GM12892 (cell line): ENCODE measurements around the gene ERAP2.

Source experiments
- DNase-seq: peaks from one replicate; pipeline ENCODE4 v3.0.0; 2011; ENCODE audit not compliant: insufficient read length
- FAIRE-seq: peaks from 2 replicates; lab custom pipeline; 2011; peaks lifted over from hg19 to GRCh38; lab: Jason Lieb, UNC
- POLR2A ChIP-seq: IDR thresholded peaks from 2 replicates; pipeline ENCODE4 v1.6.1; 2011; ENCODE audit warnings: low read depth, low read length, control low read depth
- POLR2AphosphoS5 ChIP-seq: IDR thresholded peaks from 2 replicates; pipeline ENCODE4 v1.6.1; 2011; ENCODE audit warnings: low read depth, low read length, control low read depth
- TAF1 ChIP-seq: IDR thresholded peaks from 2 replicates; pipeline ENCODE4 v1.6.1; 2011; ENCODE audit warnings: low read depth, mild to moderate bottlenecking, control low read depth, low read length, borderline replicate concordance

Gene ERAP2

GRCh38 chr5:96844481-96844990 is 31.8 kb upstream of the ERAP2 start:
- DNase-seq (no peak), FAIRE-seq (peak; percentile 36)
- TF ChIP-seq POLR2A = no peak

- FAIRE-seq = no peak
- no peak for TF ChIP-seq TAF1
- TF ChIP-seq POLR2AphosphoS5 = no peak
- no peak for TF ChIP-seq POLR2A
- no peak for DNase-seq
These were observed 24.8 kb upstream of the ERAP2 start for GRCh38 chr5:96851312-96852062.

- TF ChIP-seq POLR2A (no peak), TAF1 (no peak), POLR2AphosphoS5 (no peak)
- DNase-seq (no peak), FAIRE-seq (no peak)
These were observed 23.5 kb upstream of the ERAP2 start for GRCh38 chr5:96852759-96853158.

- FAIRE-seq (no peak), DNase-seq (no peak)
- TF ChIP-seq POLR2AphosphoS5 (no peak), TAF1 (no peak), POLR2A (no peak)
These were observed 22.2 kb upstream of the ERAP2 start for GRCh38 chr5:96854067-96854466.

- DNase-seq (no peak), FAIRE-seq (no peak)
- no peak for TF ChIP-seq TAF1
- no peak for TF ChIP-seq POLR2AphosphoS5
- TF ChIP-seq POLR2A = no peak
These were observed 21.0 kb upstream of the ERAP2 start for GRCh38 chr5:96855031-96855872.

GRCh38 chr5:96856371-96856770 is 19.9 kb upstream of the ERAP2 start:
- no peak for DNase-seq
- no peak for TF ChIP-seq POLR2A
- no peak for TF ChIP-seq POLR2AphosphoS5
- TF ChIP-seq TAF1 = no peak
- FAIRE-seq = no peak

GRCh38 chr5:96857454-96857853 is 18.8 kb upstream of the ERAP2 start:
- no peak for FAIRE-seq
- DNase-seq = no peak
- TF ChIP-seq POLR2AphosphoS5 (no peak), POLR2A (no peak), TAF1 (no peak)

- FAIRE-seq (no peak), DNase-seq (no peak)
- no peak for TF ChIP-seq TAF1
- TF ChIP-seq POLR2A = no peak
- no peak for TF ChIP-seq POLR2AphosphoS5
These were observed 18.4 kb upstream of the ERAP2 start for GRCh38 chr5:96857924-96858323.

- TF ChIP-seq POLR2A (no peak), TAF1 (no peak), POLR2AphosphoS5 (no peak)
These were observed 16.9 kb upstream of the ERAP2 start for GRCh38 chr5:96859375-96859774.

GRCh38 chr5:96861076-96861475 is 15.2 kb upstream of the ERAP2 start:
- FAIRE-seq (no peak), DNase-seq (no peak)
- TF ChIP-seq TAF1 (no peak), POLR2AphosphoS5 (no peak), POLR2A (no peak)

More at GRCh38 chr5:96859375-96859774, 16.9 kb upstream of the ERAP2 start:
- FAIRE-seq (no peak), DNase-seq (no peak)

- TF ChIP-seq POLR2A = no peak
- TF ChIP-seq POLR2AphosphoS5 = no peak
- TF ChIP-seq TAF1 = no peak
- FAIRE-seq = no peak
- DNase-seq = no peak
These were observed 13.2 kb upstream of the ERAP2 start for GRCh38 chr5:96863114-96863513.

GRCh38 chr5:96863949-96864584 is 12.2 kb upstream of the ERAP2 start:
- FAIRE-seq (no peak), DNase-seq (no peak)
- no peak for TF ChIP-seq POLR2AphosphoS5
- TF ChIP-seq TAF1 = no peak
- no peak for TF ChIP-seq POLR2A
